KMS-11 (cell line): ENCODE results near the gene DIS3L2.
"Not testable (repeated sequence)": the region's sequence is repeated elsewhere in the genome, so short reads cannot be mapped to it uniquely, and the experiment has no call there.

Source experiments
- H2AFZ ChIP-seq: fragments of 200-600 bp; sonication (generic); 2 replicates; pipeline ENCODE4 v1.6.1; 2016; ENCODE audit warnings: antibody characterized with exemption, mixed run types, low read depth
- H3K27ac ChIP-seq: fragments of 200-600 bp; sonication (generic); 2 replicates; pipeline ENCODE4 v1.6.1; 2016; ENCODE audit warnings: mild to moderate bottlenecking, mixed run types
- H3K27me3 ChIP-seq: fragments of 200-600 bp; sonication (generic); 2 replicates; pipeline ENCODE4 v1.6.1; 2017; ENCODE audit warnings: mild to moderate bottlenecking, low read depth, mixed run types, moderate library complexity; ENCODE audit not compliant: insufficient read depth
- H3K36me3 ChIP-seq: fragments of 200-600 bp; sonication (generic); 2 replicates; pipeline ENCODE4 v1.6.1; 2017; ENCODE audit warnings: mild to moderate bottlenecking, mixed run types; ENCODE audit not compliant: insufficient read depth
- H3K4me1 ChIP-seq: fragments of 200-600 bp; sonication (generic); 2 replicates; pipeline ENCODE4 v1.6.1; 2016; ENCODE audit warnings: mild to moderate bottlenecking, low read depth, mixed run types; ENCODE audit not compliant: poor library complexity, severe bottlenecking
- H3K4me2 ChIP-seq: fragments of 200-600 bp; sonication (generic); 2 replicates; pipeline ENCODE4 v1.7.0; 2016; ENCODE audit warnings: mild to moderate bottlenecking, mixed run types
- H3K4me3 ChIP-seq: fragments of 200-600 bp; sonication (generic); IDR thresholded peaks from 2 replicates; pipeline ENCODE4 v1.6.1; 2017; ENCODE audit warnings: low read depth, low read length, mixed read lengths; ENCODE audit not compliant: insufficient read depth
- H3K79me2 ChIP-seq: fragments of 200-600 bp; sonication (generic); 2 replicates; pipeline ENCODE4 v1.6.1; 2016; ENCODE audit warnings: low read depth, mixed run types; ENCODE audit not compliant: insufficient read depth
- H3K9ac ChIP-seq: fragments of 200-600 bp; sonication (generic); 2 replicates; pipeline ENCODE4 v1.6.1; 2016; ENCODE audit warnings: mild to moderate bottlenecking, mixed run types
- H4K20me1 ChIP-seq: fragments of 200-600 bp; sonication (generic); 2 replicates; pipeline ENCODE4 v1.6.1; 2016; ENCODE audit warnings: mild to moderate bottlenecking, mixed run types; ENCODE audit not compliant: insufficient read depth
- CTCF ChIP-seq: fragments of 200-600 bp; sonication (generic); conservative IDR thresholded peaks from 2 replicates; pipeline ENCODE4 v1.6.1; 2017; ENCODE audit warnings: low read depth, mild to moderate bottlenecking, antibody characterized with exemption, low read length, moderate library complexity, mixed read lengths

The DIS3L2 gene

GRCh38 chr2:232328516-232329460 is 367.3 kb downstream of the DIS3L2 start:
- TF ChIP-seq CTCF: no peak
- H3K4me1 ChIP-seq: no peaks in the 10 kb centered on the region
- no peak overlapping the region for H2AFZ ChIP-seq
- no peaks in the 10 kb centered on the region for H3K27me3 ChIP-seq
- no peaks in the 10 kb centered on the region for H4K20me1 ChIP-seq
- H3K36me3 ChIP-seq: no peaks in the 10 kb centered on the region
- H3K9ac ChIP-seq: no peak overlapping the region
- H3K4me3 ChIP-seq: no peak overlapping the region
- H3K4me2 ChIP-seq: no peak overlapping the region
- H3K79me2 ChIP-seq: no peaks in the 10 kb centered on the region
- H3K27ac ChIP-seq: no peak overlapping the region

GRCh38 chr2:232329716-232330067 is 368.2 kb downstream of the DIS3L2 start:
- no peaks in the 10 kb centered on the region for H3K36me3 ChIP-seq
- no peak for TF ChIP-seq CTCF
- H4K20me1 ChIP-seq: no peaks in the 10 kb centered on the region
- no peaks in the 10 kb centered on the region for H3K4me1 ChIP-seq
- no peaks in the 10 kb centered on the region for H3K79me2 ChIP-seq
- no peak overlapping the region for H3K4me3 ChIP-seq
- no peak overlapping the region for H3K9ac ChIP-seq
- H3K27me3 ChIP-seq: no peaks in the 10 kb centered on the region
- H3K4me2 ChIP-seq: no peak overlapping the region
- no peak overlapping the region for H3K27ac ChIP-seq
- no peak overlapping the region for H2AFZ ChIP-seq

GRCh38 chr2:232330068-232330999 is 368.8 kb downstream of the DIS3L2 start:
- Histone ChIP-seq H3K4me2 (no peak overlapping the region), H3K27me3 (no peaks in the 10 kb centered on the region), H3K4me1 (no peaks in the 10 kb centered on the region), H3K9ac (no peak overlapping the region), H2AFZ (no peak overlapping the region), H3K36me3 (no peaks in the 10 kb centered on the region), H3K79me2 (no peaks in the 10 kb centered on the region), H4K20me1 (no peaks in the 10 kb centered on the region), H3K4me3 (no peak overlapping the region), H3K27ac (no peak overlapping the region)
- no peak for TF ChIP-seq CTCF

- H3K27ac ChIP-seq, H3K4me1 ChIP-seq, H2AFZ ChIP-seq, H4K20me1 ChIP-seq, H3K27me3 ChIP-seq, H3K4me2 ChIP-seq, H3K79me2 ChIP-seq, H3K36me3 ChIP-seq, H3K4me3 ChIP-seq, H3K9ac ChIP-seq: not testable (repeated sequence)
Measured at GRCh38 chr2:232331061-232331460, 369.5 kb downstream of the DIS3L2 start.

- not testable (repeated sequence) for H3K36me3 ChIP-seq, H3K4me3 ChIP-seq, H3K4me1 ChIP-seq, H3K27me3 ChIP-seq, H3K27ac ChIP-seq, H3K4me2 ChIP-seq, H3K79me2 ChIP-seq, H4K20me1 ChIP-seq, H2AFZ ChIP-seq, H3K9ac ChIP-seq
Measured at GRCh38 chr2:232331641-232332040, 370.1 kb downstream of the DIS3L2 start.

- H3K27me3 ChIP-seq, H3K9ac ChIP-seq, H2AFZ ChIP-seq, H3K4me1 ChIP-seq, H3K4me2 ChIP-seq, H3K36me3 ChIP-seq, H3K27ac ChIP-seq, H4K20me1 ChIP-seq, H3K79me2 ChIP-seq, H3K4me3 ChIP-seq: not testable (repeated sequence)
Measured at GRCh38 chr2:232332244-232332939, 370.9 kb downstream of the DIS3L2 start.
